HEK293 (cell line): ENCODE results near the gene BTNL8.

Experiments used
- CTCF ChIA-PET: fragments of 350-600 bp; formaldehyde crosslinking; extraction: SDS; loops from one replicate; lab custom pipeline; 2021; ENCODE audit warnings: antibody characterized with exemption; lab: Yijun Ruan, JAX
- POLR2A ChIA-PET: fragments of 300-600 bp; formaldehyde crosslinking; extraction: SDS; loops from one replicate; lab custom pipeline; 2020; ENCODE audit warnings: antibody characterized with exemption, inconsistent platforms; lab: Yijun Ruan, JAX
- H3K27ac ChIP-seq: fragments of 200-500 bp; sonication (Bioruptor generic); 2 replicates; pipeline ENCODE4 v1.5.1; 2014; ENCODE audit warnings: low read depth, low read length, control low read depth, inconsistent platforms; ENCODE audit errors: extremely low read depth
- H3K36me3 ChIP-seq, 2 experiments: fragments of 200-500 bp in 1 of 2; sonication (Bioruptor generic) in 1 of 2; 1 replicate in 1 of 2; 2 replicates in 1 of 2; pipeline ENCODE4 v1.5.1; 2014 to 2017; ENCODE audit warnings: inconsistent platforms in 2 of 2, low read length in 2 of 2; ENCODE audit not compliant: control insufficient read depth in 2 of 2, insufficient read depth in 1 of 2
- H3K4me1 ChIP-seq: fragments of 200-500 bp; sonication (Bioruptor generic); 2 replicates; pipeline ENCODE4 v1.5.1; 2014; ENCODE audit warnings: mild to moderate bottlenecking, low read length, inconsistent platforms; ENCODE audit not compliant: control insufficient read depth, insufficient read depth
- H3K4me3 ChIP-seq: 2 replicates; pipeline ENCODE4 v1.5.1; 2011; ENCODE audit warnings: low read depth, mild to moderate bottlenecking, control low read depth, low read length, moderate library complexity
- H3K9me3 ChIP-seq: fragments of 200-500 bp; sonication (Bioruptor generic); 2 replicates; pipeline ENCODE4 v1.5.1; 2014; ENCODE audit warnings: low read depth, low read length, inconsistent platforms; ENCODE audit not compliant: control insufficient read depth, insufficient read depth
- GLI4 ChIP-seq: fragments of 450-650 bp; formaldehyde crosslinking; IDR thresholded peaks from 2 replicates; pipeline ENCODE4 v1.5.1; 2016; ENCODE audit warnings: missing biosample characterization, missing genetic modification characterization
- REST ChIP-seq: fragments of 450-650 bp; formaldehyde crosslinking; IDR thresholded peaks from 2 replicates; pipeline ENCODE4 v1.5.1; 2016; ENCODE audit warnings: missing biosample characterization, missing genetic modification characterization
- SP7 ChIP-seq: fragments of 450-650 bp; formaldehyde crosslinking; IDR thresholded peaks from 2 replicates; pipeline ENCODE4 v1.5.1; 2016; ENCODE audit warnings: missing biosample characterization, missing genetic modification characterization
- YY1 ChIP-seq: fragments of 450-650 bp; formaldehyde crosslinking; IDR thresholded peaks from 2 replicates; pipeline ENCODE4 v1.5.1; 2018; ENCODE audit warnings: missing biosample characterization, missing genetic modification characterization
- ZBTB44 ChIP-seq: fragments of 450-650 bp; IDR thresholded peaks from 2 replicates; pipeline ENCODE4 v1.5.1; 2018; ENCODE audit warnings: missing biosample characterization, mild to moderate bottlenecking, missing genetic modification characterization
- ZFP3 ChIP-seq: fragments of 450-650 bp; formaldehyde crosslinking; IDR thresholded peaks from 2 replicates; pipeline ENCODE4 v1.5.1; 2016; ENCODE audit warnings: low read depth, missing biosample characterization, missing genetic modification characterization
- ZNF23 ChIP-seq: fragments of 450-650 bp; formaldehyde crosslinking; IDR thresholded peaks from 2 replicates; pipeline ENCODE4 v1.5.1; 2016; ENCODE audit warnings: missing biosample characterization, missing genetic modification characterization, borderline replicate concordance
- ZNF266 ChIP-seq: fragments of 450-650 bp; formaldehyde crosslinking; IDR thresholded peaks from 2 replicates; pipeline ENCODE4 v1.5.1; 2016; ENCODE audit warnings: missing biosample characterization, missing genetic modification characterization, low read depth
- ZNF423 ChIP-seq: fragments of 450-650 bp; formaldehyde crosslinking; IDR thresholded peaks from 2 replicates; pipeline ENCODE4 v1.5.1; 2016; ENCODE audit warnings: missing biosample characterization, missing genetic modification characterization
- ZNF449 ChIP-seq: fragments of 450-650 bp; formaldehyde crosslinking; IDR thresholded peaks from 2 replicates; pipeline ENCODE4 v1.5.1; 2017; ENCODE audit warnings: missing biosample characterization, mild to moderate bottlenecking, missing genetic modification characterization, moderate library complexity
- ZNF510 ChIP-seq: fragments of 450-650 bp; formaldehyde crosslinking; IDR thresholded peaks from 2 replicates; pipeline ENCODE4 v1.5.1; 2018; ENCODE audit warnings: mild to moderate bottlenecking, missing genetic modification characterization, missing biosample characterization; ENCODE audit not compliant: insufficient replicate concordance
- ZNF514 ChIP-seq: fragments of 450-650 bp; formaldehyde crosslinking; IDR thresholded peaks from 2 replicates; pipeline ENCODE4 v1.5.1; 2016; ENCODE audit warnings: missing biosample characterization, missing genetic modification characterization
- ZNF571 ChIP-seq: fragments of 450-650 bp; formaldehyde crosslinking; IDR thresholded peaks from 2 replicates; pipeline ENCODE4 v1.5.0; 2017; ENCODE audit warnings: missing biosample characterization, missing genetic modification characterization
- ZNF645 ChIP-seq: fragments of 450-650 bp; formaldehyde crosslinking; IDR thresholded peaks from 2 replicates; pipeline ENCODE4; 2016; ENCODE audit warnings: missing biosample characterization, missing genetic modification characterization
- ZNF692 ChIP-seq: fragments of 450-650 bp; formaldehyde crosslinking; IDR thresholded peaks from 2 replicates; pipeline ENCODE4 v1.5.1; 2016; ENCODE audit warnings: missing biosample characterization, missing genetic modification characterization
- ZSCAN18 ChIP-seq: fragments of 450-650 bp; formaldehyde crosslinking; IDR thresholded peaks from 2 replicates; pipeline ENCODE4 v1.5.1; 2016; ENCODE audit warnings: missing biosample characterization, missing genetic modification characterization

The BTNL8 gene

GRCh38 chr5:180872419-180872818, 26.5 kb upstream of the BTNL8 start:
- Histone ChIP-seq H3K4me3 (no peak overlapping the region), H3K9me3 (no peaks in the 10 kb centered on the region), H3K36me3 (no peaks in the 10 kb centered on the region), H3K27ac (no peak overlapping the region), H3K4me1 (no peaks in the 10 kb centered on the region)
- ChIA-PET POLR2A (interaction anchor here (0.6 kb wide), 1 partner anchor 393 kb away, joined by 3 read pairs; no protein-coding TSS in a partner anchor), CTCF (no interaction called here)
- TF ChIP-seq ZNF449 (tag by site-specific recombination) (no peak), ZBTB44 (tag by site-specific recombination) (no peak), REST (no peak), YY1 (no peak), SP7 (tag by site-specific recombination) (no peak), ZNF514 (tag by site-specific recombination) (no peak), ZNF510 (tag by site-specific recombination) (no peak), ZNF645 (tag by site-specific recombination) (no peak), GLI4 (tag by site-specific recombination) (no peak), ZNF23 (tag by site-specific recombination) (no peak), ZNF266 (tag by site-specific recombination) (no peak), ZNF692 (tag by site-specific recombination) (no peak), ZFP3 (tag by site-specific recombination) (no peak), ZNF423 (tag by site-specific recombination) (no peak), ZSCAN18 (no peak), ZNF571 (no peak)
